ENCODE measurements around the gene STIM2. TPM values are rescaled to one million over a fixed set of nuclear protein-coding genes. Genes with fewer than 3 reads are reported as not detected.

The STIM2 gene
- total and polyA plus RNA-seq, 2 donors (not counting 1 experiment from before 2014, with no cell fraction given): 48.6 to 96.0 TPM

DNA sequence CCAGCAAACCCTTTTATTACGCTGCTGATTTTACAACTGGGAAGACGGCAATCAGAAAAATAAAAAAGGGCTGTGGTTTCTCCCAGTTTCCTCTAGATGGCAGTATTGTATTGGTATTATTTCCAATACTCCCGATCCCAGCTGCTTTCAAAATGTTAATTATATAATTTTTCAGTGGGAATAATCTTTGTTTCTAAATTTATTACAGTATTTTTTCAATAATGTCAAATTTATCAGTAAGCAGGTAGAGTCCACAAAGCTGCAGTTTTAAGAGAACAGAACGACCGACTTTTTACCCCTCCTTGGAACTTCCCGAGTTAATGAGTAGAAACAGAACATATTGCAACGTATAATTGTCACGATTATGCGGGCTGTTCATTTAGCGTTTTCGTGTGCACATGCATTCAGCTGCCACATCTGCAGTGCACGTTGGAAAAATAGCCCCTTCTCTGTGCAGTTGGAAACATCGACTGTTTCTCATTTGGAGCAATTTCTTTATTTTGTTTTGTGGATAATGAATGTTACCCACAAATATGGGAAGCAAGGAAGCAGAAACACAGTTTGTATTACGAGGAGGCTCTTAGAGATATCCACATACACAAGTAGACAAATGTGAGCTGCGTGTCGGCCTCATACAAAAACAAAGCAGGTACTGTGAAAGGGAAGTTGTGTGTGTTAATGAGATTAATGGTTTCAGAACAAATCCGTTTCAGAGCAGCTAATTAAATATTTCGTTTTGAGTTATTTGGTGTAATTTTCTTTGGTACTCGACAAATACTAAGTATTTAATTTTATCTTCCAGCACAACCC is 188.0 kb downstream of the STIM2 start:
- H3K9me3 Mint-ChIP-seq (ENCODE audit: insufficient read depth): peaks cover 2% of the 10 kb centered on the region
- intact Hi-C loops (cut with micrococcal nuclease): no loop called here
- Histone ChIP-seq H3K27me3 (replicated peaks in 1 of 4; ENCODE audit: control extremely low read depth in 1 of 4, control insufficient read depth in 3 of 4, insufficient read depth in 4 of 4, low read length in 3 of 4) (peaks cover 0 to 22% (median 8%) of the 10 kb centered on the region in 4 experiments), H3K27ac (ENCODE audit: low read length in 2 of 2) (no peak overlapping the region), H3K4me3 (ENCODE audit: control extremely low read depth in 1 of 5, extremely low read depth in 1 of 5, insufficient read depth in 1 of 5, low read depth in 2 of 5, low read length in 4 of 5) (peak overlapping the region in 3 of 5 experiments; percentile 0 to 17 (median 7)), H3K4me1 (ENCODE audit: control insufficient read depth in 2 of 2, insufficient read depth in 2 of 2, low read length in 2 of 2) (peaks cover 7% of the 10 kb centered on the region in 2 donors), H4K20me1 (ENCODE audit: control insufficient read depth, insufficient read depth, low read length, poor library complexity, severe bottlenecking) (no peaks in the 10 kb centered on the region), H3K4me2 (replicated peaks; ENCODE audit: low read depth, low read length, poor library complexity, severe bottlenecking) (peak overlapping the region; percentile 46), H3K79me2 (ENCODE audit: control insufficient read depth, insufficient read depth, low read length) (no peaks in the 10 kb centered on the region), H2AFZ (ENCODE audit: insufficient read depth, low read depth, low read length, poor library complexity, severe bottlenecking) (no peak overlapping the region), H3K9me3 (ENCODE audit: control extremely low read depth in 1 of 3, control insufficient read depth in 2 of 3, insufficient read depth in 1 of 3, low read length in 2 of 3) (peaks cover 2 to 11% (median 5%) of the 10 kb centered on the region in 3 donors), H3K36me3 (replicated peaks in 1 of 2; ENCODE audit: control extremely low read depth in 1 of 2, control insufficient read depth in 1 of 2, extremely low read depth in 1 of 2, insufficient read depth in 2 of 2, low read length in 1 of 2) (no peaks in the 10 kb centered on the region), H3K9ac (ENCODE audit: low read length) (peak overlapping the region; percentile 5)
- DNase-seq (peak; percentile 40), ATAC-seq (ENCODE audit: low read depth) (no peak)
- peaks cover 8% of the 10 kb centered on the region for H3K4me1 Mint-ChIP-seq
- ChIA-PET CTCF (interaction anchor here (0.5 to 2.5 kb wide), 11 partner anchors 8 to 574 kb away, joined by 3 to 19 read pairs (median 3); no protein-coding TSS in a partner anchor), POLR2A (interaction anchor here (0.6 kb wide), 1 partner anchor 711 kb away, joined by 3 read pairs; no protein-coding TSS in a partner anchor)
- peaks cover 48% of the 10 kb centered on the region for H3K27me3 Mint-ChIP-seq
- H3K4me3 Mint-ChIP-seq: peak overlapping the region; percentile 29
- 20% methylated on average over 9 of the region's 19 CpGs for WGBS (ENCODE audit: insufficient coverage)
- no peak overlapping the region for H3K27ac Mint-ChIP-seq
- TF ChIP-seq EZH2 (IDR thresholded peaks at IDR 0.05; ENCODE audit: borderline replicate concordance, insufficient read depth, low read depth, low read length, poor library complexity, severe bottlenecking): no peak
- TF ChIP-seq CTCF (IDR thresholded peaks at IDR 0.05): peak; percentile 93

All from B cell (primary cell).